ENCODE data around the gene CD274.

DNA sequence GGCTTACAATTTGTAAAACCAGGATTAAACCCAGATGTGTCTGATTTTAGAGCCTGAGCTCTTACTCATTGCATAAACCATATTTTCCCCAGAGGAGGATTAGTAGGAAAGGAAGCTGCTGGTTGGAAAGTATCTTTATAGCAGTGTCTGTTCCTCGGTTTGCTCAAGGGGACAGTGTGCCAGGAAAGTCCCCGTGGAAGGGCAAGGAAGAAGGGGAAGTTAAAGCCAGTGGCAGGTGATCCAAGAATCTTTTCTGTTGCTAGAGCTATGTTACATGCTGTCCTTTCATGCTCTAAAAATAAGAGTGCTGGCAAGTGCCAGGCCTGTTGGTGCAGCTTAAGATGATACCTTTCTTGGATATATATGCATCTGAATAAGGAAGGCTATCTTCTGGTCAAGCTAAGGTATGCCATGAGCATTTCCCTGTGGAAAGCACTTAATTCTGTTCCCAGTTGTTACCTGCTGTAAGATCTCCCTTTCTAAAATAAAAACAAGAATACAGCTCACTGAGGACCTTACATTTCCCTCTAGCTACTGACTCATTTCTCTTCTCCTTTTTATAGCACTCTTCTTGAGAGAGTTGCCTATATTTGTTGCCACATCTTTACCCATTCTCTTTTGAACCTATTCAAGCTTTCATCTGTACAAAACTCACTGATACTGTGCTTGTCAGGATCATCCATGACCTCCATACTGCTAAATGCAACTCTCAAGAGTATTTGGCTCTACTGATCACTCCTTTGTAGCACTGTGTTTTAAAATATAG, 68.0 kb downstream of the CD274 start:
- TF ChIP-seq, protein P1, sequence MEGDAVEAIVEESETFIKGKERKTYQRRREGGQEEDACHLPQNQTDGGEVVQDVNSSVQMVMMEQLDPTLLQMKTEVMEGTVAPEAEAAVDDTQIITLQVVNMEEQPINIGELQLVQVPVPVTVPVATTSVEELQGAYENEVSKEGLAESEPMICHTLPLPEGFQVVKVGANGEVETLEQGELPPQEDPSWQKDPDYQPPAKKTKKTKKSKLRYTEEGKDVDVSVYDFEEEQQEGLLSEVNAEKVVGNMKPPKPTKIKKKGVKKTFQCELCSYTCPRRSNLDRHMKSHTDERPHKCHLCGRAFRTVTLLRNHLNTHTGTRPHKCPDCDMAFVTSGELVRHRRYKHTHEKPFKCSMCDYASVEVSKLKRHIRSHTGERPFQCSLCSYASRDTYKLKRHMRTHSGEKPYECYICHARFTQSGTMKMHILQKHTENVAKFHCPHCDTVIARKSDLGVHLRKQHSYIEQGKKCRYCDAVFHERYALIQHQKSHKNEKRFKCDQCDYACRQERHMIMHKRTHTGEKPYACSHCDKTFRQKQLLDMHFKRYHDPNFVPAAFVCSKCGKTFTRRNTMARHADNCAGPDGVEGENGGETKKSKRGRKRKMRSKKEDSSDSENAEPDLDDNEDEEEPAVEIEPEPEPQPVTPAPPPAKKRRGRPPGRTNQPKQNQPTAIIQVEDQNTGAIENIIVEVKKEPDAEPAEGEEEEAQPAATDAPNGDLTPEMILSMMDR (IDR thresholded peaks at IDR 0.05): no peak
- no peak for TF ChIP-seq POLR2A (IDR thresholded peaks at IDR 0.05)
